Esophagus muscularis mucosa (tissue), 3 donors: ENCODE data around the gene CHST5.

Experiments used
- CTCF ChIP-seq, 3 experiments: fragments of 200-600 bp in 2 of 3; fragments of 450-650 bp in 1 of 3; sonication (generic) in 2 of 3; IDR thresholded peaks; one replicate each; pipeline ENCODE4 v1.5.1; 2017 to 2019; ENCODE audit warnings: antibody characterized with exemption in 3 of 3, mild to moderate bottlenecking in 2 of 3, moderate library complexity in 1 of 3
- POLR2A ChIP-seq: fragments of 450-650 bp; IDR thresholded peaks from one replicate; pipeline ENCODE4 v1.6.1; 2017; ENCODE audit warnings: antibody characterized with exemption, moderate library complexity, mild to moderate bottlenecking, low read depth

- TF ChIP-seq CTCF (IDR thresholded peaks at IDR 0.05) (no peak), POLR2A (no peak)
These were observed 49.8 kb downstream of the CHST5 start for GRCh38 chr16:75486014-75486675.
